HG02678 (cell line): ENCODE data around the gene IFI30.
A peak's percentile ranks its signal among the peaks of the same experiment; 100 is the strongest.

ENCODE experiments used
- ATAC-seq: cut with Tn5 transposase; IDR thresholded peaks from one replicate; pipeline ENCODE4 v1.9.1; 2021; ENCODE audit warnings: mild to moderate bottlenecking, moderate library complexity; ENCODE audit not compliant: unreplicated experiment

IFI30 gene

DNA sequence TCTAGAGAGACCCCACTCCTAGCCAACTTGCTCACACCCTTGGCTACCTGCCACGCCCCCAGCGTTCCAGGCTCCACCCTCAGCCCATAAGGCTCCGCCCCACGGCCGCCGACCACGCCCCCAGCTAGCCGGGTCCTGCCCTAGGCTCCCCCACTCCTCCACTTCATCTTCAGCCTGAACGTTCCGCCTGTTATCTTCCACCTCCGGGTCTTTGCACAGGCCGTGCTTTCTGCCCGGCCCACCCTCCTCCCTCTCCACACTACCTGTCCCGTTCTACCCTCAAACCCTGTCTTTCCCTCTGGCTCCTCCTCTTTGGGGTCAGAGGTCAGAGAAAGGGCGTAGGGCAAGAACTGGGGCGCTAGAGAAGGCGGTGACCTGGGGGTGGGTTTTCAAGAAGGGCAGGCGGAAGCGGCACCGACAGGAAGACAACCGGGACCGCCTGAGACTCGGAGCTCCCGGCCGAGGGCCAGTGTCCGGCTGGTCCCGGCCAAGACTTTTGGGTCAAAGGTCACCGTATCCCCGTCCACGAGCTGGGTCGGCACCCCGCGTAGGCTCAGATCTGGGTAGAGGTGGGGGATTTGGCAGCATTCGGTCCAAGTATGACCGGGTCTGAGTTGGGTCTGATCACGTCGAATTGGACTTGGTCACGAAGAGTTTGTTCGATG is 50.4 kb downstream of the IFI30 start:
- no peak for ATAC-seq

DNA sequence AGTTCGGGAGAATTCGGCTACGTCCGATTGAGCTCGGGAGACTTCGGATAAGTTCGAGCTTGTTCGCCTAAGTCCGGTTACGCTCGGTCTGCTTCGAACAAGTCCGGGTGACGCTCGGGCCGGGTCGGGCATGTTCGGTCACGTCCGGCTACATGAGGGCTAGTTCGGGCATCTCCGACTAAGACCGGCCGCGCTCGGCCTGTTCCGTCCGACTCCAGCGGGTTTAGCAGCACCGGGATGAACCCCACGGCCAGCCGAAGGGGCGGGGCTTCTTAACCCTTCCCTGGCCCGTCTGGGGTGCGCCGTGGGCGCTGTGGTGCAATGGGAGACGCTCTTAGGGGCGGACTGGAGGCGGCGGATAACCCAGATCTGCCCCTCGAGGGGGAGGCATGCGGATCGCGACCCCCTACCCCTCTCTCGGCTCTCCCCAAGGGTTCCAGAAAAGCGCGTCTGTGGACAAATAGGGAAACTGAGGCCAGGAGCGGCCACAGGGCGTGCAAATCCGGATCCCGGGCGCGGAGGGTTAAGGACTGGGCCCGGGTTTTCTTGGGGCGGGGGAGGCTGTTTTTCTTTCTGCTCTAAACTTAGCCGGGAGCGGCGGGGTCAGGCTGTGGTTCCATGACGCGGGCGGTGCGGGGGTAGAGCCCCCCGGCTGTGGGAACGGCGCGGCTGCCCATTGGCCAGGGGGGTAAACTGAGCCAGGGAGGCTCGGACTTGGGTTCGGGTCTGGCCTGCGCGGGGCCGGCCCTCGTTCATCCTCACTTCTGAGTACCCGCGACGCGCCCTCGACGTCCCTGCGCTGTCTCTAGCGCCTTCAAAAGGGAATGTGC is 51.1 kb downstream of the IFI30 start:
- ATAC-seq = peak; percentile 98

DNA sequence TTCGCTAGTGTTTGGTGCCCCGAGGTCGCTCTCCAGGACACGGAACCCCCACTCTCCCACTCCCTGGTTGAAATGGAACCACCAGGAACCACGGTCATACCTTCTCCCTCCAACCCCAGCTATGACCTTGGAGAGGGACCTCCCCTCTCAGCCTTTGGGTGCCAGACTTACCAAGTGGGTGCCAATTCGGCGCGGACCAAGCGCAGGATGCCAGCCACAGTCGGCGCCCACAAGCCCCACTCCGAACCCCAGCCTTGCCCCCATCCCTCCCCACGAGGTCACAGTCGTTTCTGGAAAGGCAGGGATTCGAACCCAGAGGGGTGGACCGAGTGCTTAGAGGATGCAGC is 51.7 kb downstream of the IFI30 start:
- no peak for ATAC-seq

DNA sequence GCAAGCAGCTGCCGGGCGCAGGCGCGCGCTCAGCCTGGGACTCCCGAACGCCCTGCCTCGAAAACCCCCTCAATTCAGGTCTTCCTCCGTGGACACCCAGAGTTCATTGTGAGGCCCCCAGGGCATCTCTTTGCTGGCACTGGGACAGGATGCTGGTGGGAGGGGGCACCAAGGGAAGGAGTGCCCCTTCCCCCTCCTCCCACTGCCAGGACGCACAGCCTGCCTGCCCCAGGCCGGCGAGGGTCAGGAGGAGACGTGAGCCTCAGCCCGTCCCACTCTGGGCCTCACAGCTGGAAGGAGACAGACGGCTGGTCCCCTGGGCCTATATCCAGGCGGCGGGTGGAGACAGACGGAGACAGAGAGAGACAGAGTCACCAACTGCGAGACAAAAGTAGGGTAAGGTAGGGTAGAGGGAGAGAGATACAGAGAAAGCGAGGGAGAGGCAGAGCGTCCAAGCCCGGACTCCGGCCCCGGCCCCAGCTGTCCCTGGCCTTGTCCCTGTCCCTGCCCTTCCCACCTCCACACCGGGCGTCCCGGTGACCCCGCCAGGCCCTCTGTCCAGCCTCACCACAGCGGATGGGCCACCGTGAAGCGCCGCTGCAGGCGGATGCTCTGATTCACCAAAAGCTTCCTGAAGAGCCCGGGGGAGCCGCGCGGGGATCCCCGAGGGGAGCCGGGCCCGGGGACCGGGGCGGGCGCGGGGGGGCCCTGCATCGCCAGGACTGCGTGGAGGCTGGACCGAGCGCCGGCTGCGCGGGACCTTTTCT is 52.3 kb downstream of the IFI30 start, which contains the start of gene PDE4C:
Gene PDE4C, minus strand, starts transcription at position 737 of the 767 bp plus-strand sequence. Its CDS starts 23 bp downstream, at position 714.
- ATAC-seq = no peak

DNA sequence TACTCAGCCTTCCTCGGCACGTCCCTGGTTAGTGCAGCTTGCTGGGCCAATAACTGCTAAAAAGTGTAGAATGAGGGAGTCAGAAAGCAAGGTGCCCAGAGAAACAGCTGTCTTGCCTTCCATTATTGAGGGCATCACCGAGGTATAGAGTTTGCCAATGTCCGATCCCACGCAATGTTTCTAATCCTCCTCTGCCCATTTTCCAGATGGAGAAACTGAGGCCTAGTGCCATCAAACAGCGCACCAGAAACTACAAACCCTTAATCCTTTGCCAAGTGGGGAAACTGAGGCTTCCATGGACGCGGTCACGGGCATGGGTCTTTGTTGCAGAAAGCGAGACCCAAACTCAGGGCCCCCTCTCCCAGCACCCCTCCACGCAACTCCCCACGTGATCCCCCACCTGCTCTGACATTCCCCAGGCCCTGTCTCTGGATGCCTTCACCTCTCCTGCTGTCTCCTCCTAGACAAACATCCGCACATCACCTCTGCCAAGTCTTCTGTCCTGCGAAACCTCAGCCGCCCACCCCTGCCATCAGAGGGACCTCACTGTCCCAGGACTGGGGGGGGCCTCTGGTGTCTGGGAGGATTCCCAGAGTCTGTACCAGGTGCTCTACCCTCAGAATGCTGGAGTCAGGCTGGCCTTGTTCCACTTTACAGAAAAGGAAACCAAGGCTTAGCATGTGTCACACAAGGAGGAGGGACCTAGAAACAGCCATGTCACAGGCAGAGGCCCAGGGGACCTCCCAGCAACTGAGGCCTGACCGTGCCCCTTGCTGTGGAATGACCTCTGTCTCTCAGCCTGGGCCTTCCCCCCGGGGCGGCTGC is 53.6 kb downstream of the IFI30 start:
- ATAC-seq = no peak
